ENCODE measurements around the gene RPL37.

- TF ChIP-seq CTCF (IDR thresholded peaks at IDR 0.05) (no peak), POLR2A (IDR thresholded peaks at IDR 0.05) (no peak)
Measured at GRCh38 chr5:40812125-40812524, 22.9 kb downstream of the RPL37 start.

Data from right lobe of liver (tissue), 4 donors.